ENCODE results near the gene SGSM1.
A peak's percentile ranks its signal among the peaks of the same experiment; 100 is the strongest.

SGSM1 gene

DNA sequence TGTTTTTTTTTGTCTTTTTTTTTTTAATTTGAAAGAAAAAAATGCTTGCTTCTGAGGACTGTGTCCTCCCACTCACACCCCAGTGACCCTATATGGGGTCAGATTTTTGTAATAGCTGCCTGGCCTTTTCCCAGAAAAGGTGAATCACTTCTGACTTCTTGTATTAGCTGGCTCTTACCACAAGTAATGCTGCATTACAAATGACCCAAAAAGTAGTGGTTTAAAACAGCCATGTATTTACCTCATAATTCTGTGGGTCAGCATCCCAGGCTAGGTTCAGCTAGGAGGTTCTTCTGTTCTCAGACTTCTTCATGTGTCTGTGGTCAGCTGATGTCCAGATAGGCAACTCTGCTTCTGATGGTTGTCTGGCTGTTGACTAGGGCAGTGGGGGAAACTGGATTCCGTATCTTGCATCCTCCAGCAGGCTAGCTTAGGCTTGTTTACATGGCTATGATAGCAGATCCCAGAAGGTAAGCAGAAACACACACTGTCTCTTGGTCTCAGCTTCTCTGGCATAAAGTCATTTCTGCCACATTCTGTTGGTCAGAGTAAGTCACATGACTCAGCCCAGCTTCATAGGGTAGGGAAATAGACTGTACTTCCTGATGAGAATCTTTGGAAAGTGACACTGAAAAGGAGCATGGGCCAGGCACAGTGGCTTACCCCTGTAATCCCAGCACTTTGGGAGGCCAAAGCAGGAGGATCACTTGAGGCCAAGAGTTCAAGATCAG lies 121.0 kb downstream of the SGSM1 start:
- H3K27ac Mint-ChIP-seq = no peak overlapping the region
- no peak for DNase-seq (ENCODE audit: low spot score in 2 of 2)
- H3K4me1 Mint-ChIP-seq = no peaks in the 10 kb centered on the region
- peaks cover 3% of the 10 kb centered on the region for H3K9me3 Mint-ChIP-seq
- no peaks in the 10 kb centered on the region for H3K36me3 Mint-ChIP-seq
- ATAC-seq (ENCODE audit: low read depth) = no peak
- peaks cover 8% of the 10 kb centered on the region for H3K27me3 Mint-ChIP-seq
- H3K4me3 Mint-ChIP-seq = no peak overlapping the region

DNA sequence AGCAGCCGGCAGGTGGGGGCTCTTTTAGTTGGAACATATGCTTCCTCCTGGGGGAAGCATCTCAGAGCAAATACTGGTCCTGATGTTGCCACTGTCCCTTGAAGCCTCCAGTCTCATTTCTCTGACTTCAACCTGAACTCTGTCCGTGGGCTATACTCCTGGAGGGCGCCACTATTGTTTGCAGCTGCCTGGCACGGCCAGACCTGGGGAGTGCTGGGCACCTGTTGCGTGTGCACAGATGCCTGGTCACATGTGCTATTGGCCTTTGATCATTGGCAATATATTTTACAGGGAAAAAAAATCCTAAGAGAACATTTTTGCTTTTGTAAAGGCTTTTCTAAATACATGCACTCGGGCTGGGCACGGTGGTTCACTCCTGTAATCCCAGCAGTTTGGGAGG lies 122.3 kb downstream of the SGSM1 start:
- peaks cover 8% of the 10 kb centered on the region for H3K27me3 Mint-ChIP-seq
- H3K9me3 Mint-ChIP-seq = peaks cover 3% of the 10 kb centered on the region

DNA sequence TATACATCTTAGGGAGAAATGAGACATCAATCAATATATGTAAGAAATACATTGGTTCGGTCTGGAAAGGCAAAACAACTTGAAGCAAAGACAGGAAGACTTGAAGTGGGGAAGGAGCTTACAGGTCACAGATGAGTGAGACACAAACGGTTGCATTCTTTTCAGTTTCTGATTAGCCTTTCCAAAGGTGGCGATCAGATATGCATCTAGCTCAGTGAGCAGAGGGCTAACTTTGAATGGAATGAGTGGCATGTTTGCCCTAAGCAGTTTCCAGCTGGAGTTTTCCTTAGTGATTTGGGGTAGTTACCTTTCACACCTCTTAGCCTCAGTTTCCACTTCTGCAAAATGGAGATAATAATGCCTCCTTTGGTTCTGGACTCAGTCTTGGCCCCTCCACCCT lies 124.7 kb downstream of the SGSM1 start:
- DNase-seq (ENCODE audit: low spot score in 2 of 2) (no peak), ATAC-seq (ENCODE audit: low read depth) (no peak)
- no peaks in the 10 kb centered on the region for H3K36me3 Mint-ChIP-seq
- no peaks in the 10 kb centered on the region for H3K4me1 Mint-ChIP-seq
- peaks cover 8% of the 10 kb centered on the region for H3K27me3 Mint-ChIP-seq
- no peak overlapping the region for H3K27ac Mint-ChIP-seq
- H3K4me3 Mint-ChIP-seq = no peak overlapping the region
- H3K9me3 Mint-ChIP-seq = peaks cover 3% of the 10 kb centered on the region

More for the DNA sequence above, 122.3 kb downstream of the SGSM1 start:
- Mint-ChIP-seq H3K36me3 (no peaks in the 10 kb centered on the region), H3K27ac (no peak overlapping the region), H3K4me1 (no peaks in the 10 kb centered on the region), H3K4me3 (no peak overlapping the region)
- no peak for ATAC-seq (ENCODE audit: low read depth)
- DNase-seq (ENCODE audit: low spot score in 2 of 2) = no peak

DNA sequence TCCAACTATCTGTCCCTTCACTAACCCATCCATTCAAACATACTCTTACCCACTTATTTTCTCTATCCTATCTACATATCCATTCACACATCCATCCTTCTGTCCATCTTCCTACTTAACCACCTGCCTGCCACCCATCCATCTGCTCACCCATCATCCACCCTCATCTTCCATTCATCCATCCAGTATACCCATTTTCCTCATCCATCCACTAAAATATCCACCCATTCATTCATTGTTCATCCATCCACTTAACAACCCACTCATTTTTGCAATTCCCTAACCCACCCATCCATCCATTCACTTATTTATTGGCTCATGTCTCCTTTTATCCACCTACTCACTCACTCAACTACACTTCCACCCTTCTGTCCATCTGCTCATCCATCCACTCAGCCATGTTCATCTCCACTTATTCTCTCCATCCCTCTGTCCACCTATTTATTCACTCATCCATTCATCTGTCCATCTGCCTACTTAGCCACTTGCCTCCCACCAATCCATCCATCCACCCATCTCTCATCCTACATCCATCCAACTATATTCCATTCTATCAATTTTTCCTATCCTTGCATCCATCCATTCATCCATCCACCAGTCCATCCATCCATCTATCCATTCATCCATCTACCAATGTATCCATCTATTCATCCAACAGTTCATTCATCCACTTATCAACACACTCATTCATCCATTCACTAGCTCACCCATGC lies 129.9 kb downstream of the SGSM1 start:
- Mint-ChIP-seq H3K27me3 (no peaks in the 10 kb centered on the region), H3K4me1 (no peaks in the 10 kb centered on the region), H3K4me3 (no peak overlapping the region), H3K9me3 (no peaks in the 10 kb centered on the region), H3K36me3 (no peaks in the 10 kb centered on the region), H3K27ac (no peak overlapping the region)
- DNase-seq (ENCODE audit: low spot score in 2 of 2) = no peak
- no peak for ATAC-seq (ENCODE audit: low read depth)

DNA sequence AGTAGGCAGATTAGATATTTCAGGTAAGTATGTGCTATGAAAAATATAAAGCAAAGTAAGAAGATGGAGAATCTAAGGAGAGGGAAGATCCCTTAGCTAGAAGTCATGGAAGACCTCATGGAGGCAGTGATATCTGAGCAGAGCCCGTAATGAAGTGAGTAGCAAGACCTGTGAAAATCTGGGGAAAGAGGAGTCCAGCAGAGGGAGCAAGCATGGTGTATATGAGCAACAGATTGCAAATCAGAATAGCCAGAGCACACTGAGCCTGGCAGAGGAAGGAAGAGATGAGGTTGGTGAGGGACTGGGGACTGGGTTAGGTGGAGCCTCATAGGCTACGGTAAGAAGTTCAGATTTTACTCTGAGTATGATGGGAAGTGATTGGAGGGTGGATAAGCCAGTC lies 131.1 kb downstream of the SGSM1 start:
- DNase-seq (ENCODE audit: low spot score in 2 of 2) (no peak), ATAC-seq (ENCODE audit: low read depth) (no peak)
- Mint-ChIP-seq H3K36me3 (no peaks in the 10 kb centered on the region), H3K27me3 (no peaks in the 10 kb centered on the region), H3K27ac (no peak overlapping the region), H3K9me3 (no peaks in the 10 kb centered on the region), H3K4me1 (no peaks in the 10 kb centered on the region), H3K4me3 (no peak overlapping the region)

DNA sequence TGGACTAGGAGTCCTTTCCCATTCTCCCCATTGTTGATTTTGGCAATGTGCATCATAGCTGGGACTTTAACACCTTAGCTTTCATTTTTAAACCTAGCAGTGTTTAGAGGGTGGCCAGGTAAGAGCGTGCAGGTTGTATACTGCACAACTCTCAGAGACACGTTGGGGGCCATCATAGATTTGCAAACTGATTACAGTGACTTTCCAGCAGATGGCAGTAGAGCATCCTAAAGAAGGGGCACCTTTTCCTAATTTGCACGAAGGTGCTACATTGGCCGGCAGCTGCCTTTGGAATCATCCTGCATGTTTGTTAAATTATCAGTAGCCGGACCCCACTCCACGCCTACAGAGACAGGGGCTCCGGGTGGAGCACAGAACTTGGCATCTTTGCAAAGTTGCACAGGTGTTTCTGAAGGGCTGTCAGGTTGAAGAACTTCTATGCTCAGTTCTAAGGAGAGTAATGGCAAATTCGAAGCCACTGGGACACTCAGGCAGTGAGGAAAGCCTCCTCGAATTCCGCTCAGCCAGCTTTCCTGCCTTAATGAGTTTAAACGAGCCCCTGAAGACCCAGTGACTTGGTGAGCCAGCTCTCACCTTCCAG lies 132.8 kb downstream of the SGSM1 start:
- ATAC-seq (ENCODE audit: low read depth) (no peak), DNase-seq (ENCODE audit: low spot score in 2 of 2) (peak; percentile 12 to 17)
- Mint-ChIP-seq H3K9me3 (no peaks in the 10 kb centered on the region), H3K4me1 (no peaks in the 10 kb centered on the region), H3K27ac (no peak overlapping the region), H3K27me3 (peaks cover 3% of the 10 kb centered on the region), H3K36me3 (no peaks in the 10 kb centered on the region), H3K4me3 (no peak overlapping the region)

DNA sequence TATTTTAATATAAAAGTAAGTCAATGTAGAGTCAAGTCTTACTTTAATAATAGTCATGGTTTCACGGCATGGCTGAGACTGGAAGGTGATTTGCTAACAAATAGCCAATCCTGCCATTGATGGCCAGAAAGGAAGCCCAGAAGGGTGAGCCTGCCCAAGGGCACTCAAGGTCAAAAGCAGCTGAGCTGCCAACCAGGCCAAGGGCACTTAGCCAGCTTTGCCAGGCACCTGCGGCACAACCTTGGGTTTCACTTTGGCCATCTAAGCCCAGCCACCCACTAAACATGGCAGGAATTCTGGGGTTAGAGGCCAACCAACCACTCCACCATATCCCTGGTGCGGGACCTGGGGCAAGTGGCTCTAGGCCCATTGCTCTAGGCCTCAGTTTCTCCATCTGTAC lies 136.3 kb downstream of the SGSM1 start:
- Mint-ChIP-seq H3K9me3 (no peaks in the 10 kb centered on the region), H3K27ac (no peak overlapping the region), H3K4me3 (no peak overlapping the region), H3K27me3 (peaks cover 11% of the 10 kb centered on the region), H3K36me3 (no peaks in the 10 kb centered on the region), H3K4me1 (peaks cover 2% of the 10 kb centered on the region)
- DNase-seq (ENCODE audit: low spot score in 2 of 2) (no peak), ATAC-seq (ENCODE audit: low read depth) (no peak)

DNA sequence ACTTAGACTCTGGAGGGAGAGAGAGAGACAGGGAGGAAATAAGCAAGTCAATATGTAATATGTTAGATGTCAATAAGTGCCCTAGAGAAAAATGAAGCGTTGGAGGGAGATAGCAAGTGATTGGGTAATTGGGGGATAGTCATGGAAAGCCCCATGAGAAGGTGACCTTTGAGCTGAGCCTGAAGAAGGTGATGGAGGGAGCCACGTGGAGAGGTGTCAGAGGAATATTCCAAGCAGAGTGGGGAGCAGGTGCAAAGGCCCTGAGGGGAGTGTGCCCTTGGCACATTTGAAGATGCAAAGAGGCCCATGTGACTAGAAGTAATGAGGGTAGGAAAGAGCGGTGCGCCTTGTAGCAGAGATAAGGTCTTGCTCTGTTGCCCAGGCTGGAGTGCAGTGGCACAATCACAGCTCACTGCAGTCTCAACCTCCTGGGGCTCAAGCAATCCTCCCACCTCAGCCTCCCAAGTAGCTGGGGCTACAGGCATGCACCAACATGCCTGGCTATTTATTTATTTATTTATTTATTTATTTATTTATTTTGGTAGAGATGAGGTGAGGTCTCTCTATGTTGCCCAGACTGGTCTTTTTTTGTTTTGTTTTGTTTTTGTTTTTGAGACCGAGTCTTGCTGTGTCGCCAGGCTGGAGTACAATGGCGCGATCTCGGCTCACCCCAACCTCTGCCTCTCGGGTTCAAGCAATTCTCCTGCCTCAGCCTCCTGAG lies 138.4 kb downstream of the SGSM1 start:
- DNase-seq (ENCODE audit: low spot score in 2 of 2) (no peak), ATAC-seq (ENCODE audit: low read depth) (no peak)
- H3K4me3 Mint-ChIP-seq = no peak overlapping the region
- H3K36me3 Mint-ChIP-seq = no peaks in the 10 kb centered on the region
- no peaks in the 10 kb centered on the region for H3K9me3 Mint-ChIP-seq
- H3K4me1 Mint-ChIP-seq = peaks cover 2% of the 10 kb centered on the region
- no peak overlapping the region for H3K27ac Mint-ChIP-seq
- peaks cover 15% of the 10 kb centered on the region for H3K27me3 Mint-ChIP-seq

DNA sequence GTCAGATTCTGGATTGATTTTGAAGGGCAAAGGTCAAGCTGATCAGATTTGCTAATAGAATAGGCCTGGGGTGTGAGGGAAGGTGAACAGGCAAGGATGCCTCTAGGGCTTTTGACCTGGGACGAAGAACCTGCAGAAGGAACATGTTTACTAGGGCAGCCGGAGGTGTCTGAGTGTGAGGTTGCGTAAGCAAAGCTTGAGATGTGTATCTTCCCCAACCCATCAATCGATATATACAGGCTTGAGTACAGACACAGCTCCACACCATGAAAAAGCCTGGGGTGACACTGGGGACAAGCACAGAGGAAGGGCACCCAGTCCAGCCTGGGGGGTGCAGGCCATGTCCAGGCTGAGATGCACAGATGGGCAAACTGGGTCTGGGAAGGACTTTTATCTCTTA lies 139.4 kb downstream of the SGSM1 start:
- Mint-ChIP-seq H3K27ac (no peak overlapping the region), H3K4me3 (no peak overlapping the region), H3K36me3 (no peaks in the 10 kb centered on the region), H3K27me3 (peaks cover 24% of the 10 kb centered on the region), H3K9me3 (no peaks in the 10 kb centered on the region), H3K4me1 (peaks cover 2% of the 10 kb centered on the region)
- no peak for ATAC-seq (ENCODE audit: low read depth)
- DNase-seq (ENCODE audit: low spot score in 2 of 2) = no peak

DNA sequence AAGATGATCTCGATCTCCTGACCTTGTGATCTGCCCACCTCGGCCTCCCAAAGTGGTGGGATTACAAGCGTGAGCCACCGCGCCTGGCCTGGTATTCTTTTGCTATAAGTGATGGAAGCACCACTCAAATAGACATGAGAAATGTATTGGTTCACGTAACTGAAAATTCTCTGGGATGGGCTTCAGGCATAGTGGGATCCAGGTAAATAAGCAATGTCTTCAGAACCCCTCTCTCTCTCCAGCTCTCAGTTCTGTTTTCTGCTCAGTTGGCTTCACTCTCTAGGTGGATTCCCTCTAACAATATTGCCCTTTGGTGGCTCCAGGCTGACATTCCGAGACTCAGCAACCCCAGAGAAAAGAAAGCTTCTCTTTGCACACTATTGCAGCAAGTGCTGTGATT lies 141.4 kb downstream of the SGSM1 start:
- ATAC-seq (ENCODE audit: low read depth) (no peak), DNase-seq (ENCODE audit: low spot score in 2 of 2) (no peak)
- Mint-ChIP-seq H3K4me1 (peaks cover 6% of the 10 kb centered on the region), H3K9me3 (no peaks in the 10 kb centered on the region), H3K27ac (no peak overlapping the region), H3K27me3 (peaks cover 35% of the 10 kb centered on the region), H3K36me3 (peaks cover 1% of the 10 kb centered on the region), H3K4me3 (no peak overlapping the region)

DNA sequence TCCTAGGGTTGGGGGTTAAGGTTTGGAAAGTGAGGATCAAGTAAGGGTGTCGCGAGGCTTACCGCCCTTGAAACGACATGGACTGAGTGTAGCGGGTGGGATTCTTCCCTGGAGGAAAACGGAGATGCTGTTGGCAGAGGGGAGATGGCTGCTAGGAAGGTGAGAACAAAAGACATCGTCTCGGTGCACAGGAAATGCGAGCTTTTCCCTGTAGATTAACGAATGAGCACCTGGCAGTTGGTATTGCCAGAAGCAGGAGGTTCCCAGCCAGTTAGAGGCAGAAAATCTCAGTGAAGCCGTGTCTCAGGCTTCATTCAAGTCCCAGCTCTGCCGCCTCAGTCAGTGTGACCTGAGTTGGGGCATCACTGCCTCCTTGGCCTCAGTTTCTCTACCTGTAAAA lies 141.9 kb downstream of the SGSM1 start:
- DNase-seq (ENCODE audit: low spot score in 2 of 2) (no peak), ATAC-seq (ENCODE audit: low read depth) (no peak)
- H3K27me3 Mint-ChIP-seq = peaks cover 33% of the 10 kb centered on the region
- H3K36me3 Mint-ChIP-seq = peaks cover 1% of the 10 kb centered on the region
- no peaks in the 10 kb centered on the region for H3K9me3 Mint-ChIP-seq
- no peak overlapping the region for H3K4me3 Mint-ChIP-seq
- no peak overlapping the region for H3K27ac Mint-ChIP-seq
- H3K4me1 Mint-ChIP-seq = peaks cover 6% of the 10 kb centered on the region

DNA sequence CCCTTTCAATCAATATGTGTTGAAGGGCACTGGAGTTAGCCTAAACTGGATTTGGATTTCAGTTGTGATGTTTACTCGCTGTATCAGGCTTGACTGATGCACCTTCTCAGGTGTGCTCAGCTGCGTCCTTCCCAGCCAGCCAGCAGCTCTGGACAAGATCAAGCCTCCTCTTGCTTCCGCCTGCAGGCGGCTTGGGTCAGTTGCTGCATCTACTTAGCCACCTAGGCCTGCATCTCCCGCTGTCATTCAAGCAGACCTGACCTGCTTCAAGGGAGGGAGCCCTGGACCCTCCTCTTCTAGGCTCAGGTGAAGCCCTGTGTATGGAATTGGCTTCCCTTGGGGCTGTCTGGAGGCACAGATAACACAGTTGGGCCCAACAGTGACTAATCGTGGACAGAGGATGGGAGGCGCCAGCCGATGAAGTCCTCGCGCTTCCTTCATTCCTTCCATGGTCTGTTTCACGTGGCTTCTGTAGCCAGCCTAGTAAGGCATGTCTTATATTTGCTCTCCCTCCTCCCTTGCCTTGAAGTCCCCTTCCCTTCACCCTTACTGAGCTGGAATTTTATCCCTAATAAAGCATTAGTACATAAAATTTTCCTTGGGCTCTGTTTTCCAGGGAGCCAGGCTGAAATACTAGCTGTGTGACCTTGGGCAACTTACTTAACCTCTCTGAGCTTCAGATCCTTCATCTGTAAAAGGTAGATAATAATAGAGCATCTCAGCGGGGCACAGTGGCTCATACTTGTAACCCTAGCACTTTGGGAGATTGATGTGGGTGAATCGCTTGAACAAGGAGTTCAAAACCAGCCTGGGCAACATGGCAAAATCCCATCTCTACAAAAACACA lies 142.6 kb downstream of the SGSM1 start:
- H3K36me3 Mint-ChIP-seq = peaks cover 1% of the 10 kb centered on the region
- no peak overlapping the region for H3K4me3 Mint-ChIP-seq
- DNase-seq (ENCODE audit: low spot score in 2 of 2) (no peak), ATAC-seq (ENCODE audit: low read depth) (no peak)
- peaks cover 6% of the 10 kb centered on the region for H3K4me1 Mint-ChIP-seq
- H3K27me3 Mint-ChIP-seq = peaks cover 33% of the 10 kb centered on the region
- H3K9me3 Mint-ChIP-seq = no peaks in the 10 kb centered on the region
- H3K27ac Mint-ChIP-seq = no peak overlapping the region

DNA sequence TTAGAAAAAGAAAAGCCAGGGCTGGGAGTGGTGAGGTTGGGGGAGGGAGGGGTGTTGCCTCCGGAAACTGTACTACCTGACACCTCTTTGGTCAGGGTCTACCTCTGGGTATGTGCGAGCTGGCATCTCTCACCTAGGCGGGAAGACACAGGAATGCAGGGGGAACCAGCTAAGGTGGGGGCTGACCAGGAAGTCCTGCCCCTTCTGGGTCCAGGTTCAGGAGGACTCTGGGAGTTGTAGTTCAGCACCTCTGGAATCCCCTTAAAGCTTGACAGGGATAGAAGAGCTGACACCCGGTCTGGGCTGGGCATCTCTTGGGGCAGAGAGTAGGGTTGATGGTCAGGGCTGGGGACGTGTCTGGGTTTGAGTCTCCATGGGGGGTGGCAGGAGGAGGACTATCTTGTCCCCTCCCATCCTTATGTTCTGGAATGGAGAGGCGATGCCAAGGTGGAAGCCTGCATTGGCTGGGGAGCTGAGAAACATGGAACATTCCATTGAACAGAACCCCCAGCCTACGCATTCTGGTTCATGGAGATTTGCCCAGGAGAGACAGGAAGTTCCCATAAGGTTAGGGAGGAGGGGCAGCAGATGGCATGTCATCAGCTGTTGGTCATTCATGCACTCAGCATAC lies 144.4 kb downstream of the SGSM1 start:
- no peak overlapping the region for H3K27ac Mint-ChIP-seq
- DNase-seq (ENCODE audit: low spot score in 2 of 2) (no peak), ATAC-seq (ENCODE audit: low read depth) (no peak)
- H3K9me3 Mint-ChIP-seq = no peaks in the 10 kb centered on the region
- peaks cover 34% of the 10 kb centered on the region for H3K27me3 Mint-ChIP-seq
- H3K4me3 Mint-ChIP-seq = no peak overlapping the region
- peaks cover 6% of the 10 kb centered on the region for H3K4me1 Mint-ChIP-seq
- peaks cover 1% of the 10 kb centered on the region for H3K36me3 Mint-ChIP-seq

All from memory B cell (primary cell).